Measurements from ENCODE around the gene U2AF2. TPM values are rescaled to one million over a fixed set of nuclear protein-coding genes. Genes with fewer than 3 reads are reported as not detected.

Gene U2AF2
- total and polyA plus RNA-seq, 9 of the 15 experiments (the other 6 are each of a cell fraction or from before 2014, with no cell fraction given), result 3.0 to 331 (median 157) TPM

- Histone ChIP-seq H3K4me2 (ENCODE audit: insufficient read depth, low read length) (no peak overlapping the region), H3K79me2 (ENCODE audit: control insufficient read depth, insufficient read depth, low read length) (peaks cover 97% of the 10 kb centered on the region), H3K4me3 (no peak overlapping the region), H3K9me1 (ENCODE audit: control insufficient read depth, insufficient read depth, low read length) (peaks cover 10% of the 10 kb centered on the region), H3K27me3 (ENCODE audit: control insufficient read depth in 2 of 2, insufficient read depth in 2 of 2, low read length in 2 of 2) (no peaks in the 10 kb centered on the region), H3K9ac (ENCODE audit: insufficient read depth in 1 of 2, low read depth in 2 of 2, low read length in 2 of 2) (peak overlapping the region in 1 of 2 experiments; percentile 72; a peak in 2 of 4 replicates), H4K20me1 (replicated peaks; ENCODE audit: control insufficient read depth, insufficient read depth, low read length) (peaks cover 67% of the 10 kb centered on the region), H3K27ac (ENCODE audit: extremely low read depth, low read depth, low read length) (no peak overlapping the region; the same call in 2 of the 3 replicates), H3K9me3 (replicated peaks; ENCODE audit: control insufficient read depth, insufficient read depth, low read depth, low read length) (no peaks in the 10 kb centered on the region), H2AFZ (ENCODE audit: low read depth, low read length) (no peak overlapping the region), H3K4me1 (replicated peaks in 1 of 2; ENCODE audit: control insufficient read depth in 2 of 2, insufficient read depth in 2 of 2, low read length in 2 of 2) (peaks cover 20 to 25% of the 10 kb centered on the region in 2 experiments; a peak in 4 of 5 replicates), H3K36me3 (ENCODE audit: control insufficient read depth, insufficient read depth, low read length) (peaks cover 93% of the 10 kb centered on the region)
- intact Hi-C loops (cut with micrococcal nuclease), result no loop called here
- ChIA-PET POLR2A (interaction anchor here (0.6 kb wide), 1 partner anchor 274 kb away, joined by 3 read pairs; no protein-coding TSS in a partner anchor), CTCF (ENCODE audit: low intra/inter-chr PET ratio) (no interaction called here)
- no peak for FAIRE-seq
- in situ Hi-C loops (cut with MboI), result no loop called here
- TF ChIP-seq SPI1 (IDR thresholded peaks at IDR 0.05; ENCODE audit: borderline replicate concordance, low read depth, low read length), result peak; percentile 85
- no peak for TF ChIP-seq THRA (IDR thresholded peaks at IDR 0.05)
- TF ChIP-seq ATF2 (CRISPR knock-in tag; IDR thresholded peaks at IDR 0.05), result no peak
- no peak for TF ChIP-seq ZNF23 (CRISPR knock-in tag; IDR thresholded peaks at IDR 0.05)
- no peak for TF ChIP-seq HDAC3 (IDR thresholded peaks at IDR 0.05; ENCODE audit: borderline replicate concordance, partially characterized antibody)
- no peak for ATAC-seq
- BruUV-seq (replicated peaks), result no TSS peak
- DNase-seq (ENCODE audit: extremely low read depth in 1 of 4, low spot score in 3 of 4), result no peak
- WGBS (ENCODE audit: insufficient coverage, low coverage, missing lambda C conversion rate), result 84% methylated on average over 3 of the region's 9 CpGs
These were observed 5.0 kb downstream of the U2AF2 start for GRCh38 chr19:55659822-55660221.

All from K562 (cell line).